ENCODE data around the gene LSM7. TPM values are rescaled to one million over a fixed set of nuclear protein-coding genes. Genes with fewer than 3 reads are reported as not detected.
A peak's percentile ranks its signal among the peaks of the same experiment; 100 is the strongest.
"Not testable (repeated sequence)": the region's sequence is repeated elsewhere in the genome, so short reads cannot be mapped to it uniquely, and the experiment has no call there.

Gene LSM7
- total RNA-seq, 2 donors from 2014 or later: 45.7 to 69.9 TPM

GRCh38 chr19:2351591-2351990, 23.2 kb upstream of the LSM7 start:
- no peaks in the 10 kb centered on the region for H3K36me3 ChIP-seq (replicated peaks in 1 of 2; ENCODE audit: insufficient read depth in 1 of 2, low read depth in 2 of 2)
- no peak for DNase-seq
- no peak overlapping the region for H3K4me3 ChIP-seq
- H3K9me3 ChIP-seq: no peaks in the 10 kb centered on the region
- intact Hi-C loops (cut with DNase I): no loop called here
- no peak for ATAC-seq
- no peak overlapping the region for H3K27ac ChIP-seq
- no peak for TF ChIP-seq CTCF (IDR thresholded peaks at IDR 0.05)
- TF ChIP-seq POLR2A (IDR thresholded peaks at IDR 0.05): no peak
- H3K27me3 ChIP-seq: no peaks in the 10 kb centered on the region
- WGBS, 2 donors: 92% methylated on average over 23 of the region's 28 CpGs; no CpG with 5 or more reads in 1 of the 2 donors
- no peaks in the 10 kb centered on the region for H3K4me1 ChIP-seq

- Histone ChIP-seq H3K27me3 (no peaks in the 10 kb centered on the region), H3K36me3 (replicated peaks in 1 of 2; ENCODE audit: insufficient read depth in 1 of 2, low read depth in 2 of 2) (no peaks in the 10 kb centered on the region), H3K27ac (no peak overlapping the region), H3K4me3 (no peak overlapping the region), H3K9me3 (no peaks in the 10 kb centered on the region), H3K4me1 (no peaks in the 10 kb centered on the region)
- intact Hi-C loops (cut with DNase I): no loop called here
- TF ChIP-seq CTCF (IDR thresholded peaks at IDR 0.05): no peak
- DNase-seq (no peak), ATAC-seq (no peak)
- 89 to 94% methylated on average over 9 to 16 of the region's 16 CpGs for WGBS, 2 donors
Measured at GRCh38 chr19:2350656-2351055, 22.3 kb upstream of the LSM7 start.

- H3K4me3 ChIP-seq; H3K27ac ChIP-seq; H3K9me3 ChIP-seq; H3K36me3 ChIP-seq (replicated peaks in 1 of 2; ENCODE audit: insufficient read depth in 1 of 2, low read depth in 2 of 2); DNase-seq; H3K27me3 ChIP-seq; H3K4me1 ChIP-seq; intact Hi-C loops (cut with DNase I); ATAC-seq: not testable (repeated sequence)
- WGBS, 2 donors: 90 to 95% methylated on average over 24 of the region's 24 CpGs
Measured at GRCh38 chr19:2349818-2350217, 21.4 kb upstream of the LSM7 start.

GRCh38 chr19:2345794-2346663, 17.6 kb upstream of the LSM7 start:
- no peak overlapping the region for H3K4me3 ChIP-seq
- intact Hi-C loops (cut with DNase I): no loop called here
- H3K27me3 ChIP-seq: no peaks in the 10 kb centered on the region
- H3K27ac ChIP-seq: no peak overlapping the region
- WGBS, 2 donors: 58 to 66% methylated on average over 19 to 25 of the region's 25 CpGs
- no peaks in the 10 kb centered on the region for H3K4me1 ChIP-seq
- peak; percentile 52 for ATAC-seq
- no peaks in the 10 kb centered on the region for H3K9me3 ChIP-seq
- TF ChIP-seq CTCF (IDR thresholded peaks at IDR 0.05) (no peak), POLR2A (IDR thresholded peaks at IDR 0.05) (no peak)
- H3K36me3 ChIP-seq (replicated peaks in 1 of 2; ENCODE audit: insufficient read depth in 1 of 2, low read depth in 2 of 2): peaks cover 0 to 8% of the 10 kb centered on the region in 2 donors
- peak in 3 of 4 donors; percentile 61 to 83 (median 72) for DNase-seq

GRCh38 chr19:2345076-2345475, 16.7 kb upstream of the LSM7 start:
- ATAC-seq: no peak
- no peaks in the 10 kb centered on the region for H3K27me3 ChIP-seq

More at GRCh38 chr19:2345076-2345475, 16.7 kb upstream of the LSM7 start:
- Histone ChIP-seq H3K9me3 (no peaks in the 10 kb centered on the region), H3K4me1 (no peaks in the 10 kb centered on the region), H3K27ac (no peak overlapping the region), H3K36me3 (replicated peaks in 1 of 2; ENCODE audit: insufficient read depth in 1 of 2, low read depth in 2 of 2) (peaks cover 0 to 8% of the 10 kb centered on the region in 2 donors), H3K4me3 (no peak overlapping the region)
- intact Hi-C loops (cut with DNase I): no loop called here
- DNase-seq: no peak
- TF ChIP-seq POLR2A (IDR thresholded peaks at IDR 0.05) (no peak), CTCF (IDR thresholded peaks at IDR 0.05) (no peak)
- WGBS, 2 donors: 95 to 96% methylated on average over 6 to 17 of the region's 17 CpGs
